ENCODE measurements around the gene KIAA0513.

The KIAA0513 gene

DNA sequence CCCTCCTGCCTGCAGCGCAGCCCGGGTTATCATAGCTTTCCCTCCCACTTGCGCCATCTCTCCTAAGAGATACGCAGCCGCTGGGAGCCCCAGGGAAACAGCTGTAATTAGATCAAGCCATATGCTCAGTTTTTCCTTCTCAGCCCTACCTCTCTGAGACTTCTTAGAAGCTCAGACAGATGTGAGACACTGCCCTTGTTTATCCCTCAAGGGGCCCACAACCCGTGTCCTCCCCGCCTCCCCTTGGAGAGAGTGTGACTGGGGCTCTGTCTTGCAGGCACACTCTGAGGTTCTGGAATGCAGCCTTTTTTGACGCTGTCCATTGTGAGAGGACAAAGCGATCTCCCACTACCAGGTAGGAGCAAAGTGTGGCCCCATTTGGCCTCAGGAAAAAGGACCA, 53.4 kb downstream of the KIAA0513 start:
- no peak overlapping the region for H3K4me3 ChIP-seq (ENCODE audit: low read length)
- no peak for TF ChIP-seq CTCF (IDR thresholded peaks at IDR 0.05; ENCODE audit: insufficient read depth, low read depth, low read length, missing control alignments)
- DNase-seq (ENCODE audit: low read depth), result no peak

DNA sequence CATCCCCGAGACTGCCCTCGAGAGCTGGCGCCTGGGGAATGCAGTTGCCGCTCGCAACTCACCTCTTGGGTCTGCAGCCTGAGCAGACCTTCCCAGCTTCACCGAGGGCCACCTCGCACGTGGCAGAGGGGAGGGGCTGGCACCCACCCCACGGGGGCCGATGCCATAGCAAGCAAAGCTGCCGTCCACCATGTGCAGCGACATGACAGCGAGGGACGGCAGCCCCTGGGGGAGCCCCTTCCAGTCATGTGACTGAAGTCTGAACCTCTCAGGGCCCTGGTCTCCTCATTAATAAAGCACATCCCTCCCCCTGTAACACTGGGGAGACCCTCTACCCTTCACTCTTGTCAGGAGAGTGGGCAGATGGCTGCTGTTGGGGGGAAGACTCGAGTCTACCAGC, 54.2 kb downstream of the KIAA0513 start:
- DNase-seq (ENCODE audit: low read depth), result no peak
- TF ChIP-seq CTCF (IDR thresholded peaks at IDR 0.05; ENCODE audit: insufficient read depth, low read depth, low read length, missing control alignments), result no peak
- H3K4me3 ChIP-seq (ENCODE audit: low read length), result no peak overlapping the region

GRCh38 chr16:85082173-85083050, 54.8 kb downstream of the KIAA0513 start:
- no peak for TF ChIP-seq CTCF (IDR thresholded peaks at IDR 0.05; ENCODE audit: insufficient read depth, low read depth, low read length, missing control alignments)
- no peak for DNase-seq (ENCODE audit: low read depth)
- no peak overlapping the region for H3K4me3 ChIP-seq (ENCODE audit: low read length)

GRCh38 chr16:85083051-85083639, 55.5 kb downstream of the KIAA0513 start:
- DNase-seq (ENCODE audit: low read depth), result no peak
- no peak for TF ChIP-seq CTCF (IDR thresholded peaks at IDR 0.05; ENCODE audit: insufficient read depth, low read depth, low read length, missing control alignments)
- H3K4me3 ChIP-seq (ENCODE audit: low read length), result no peak overlapping the region

DNA sequence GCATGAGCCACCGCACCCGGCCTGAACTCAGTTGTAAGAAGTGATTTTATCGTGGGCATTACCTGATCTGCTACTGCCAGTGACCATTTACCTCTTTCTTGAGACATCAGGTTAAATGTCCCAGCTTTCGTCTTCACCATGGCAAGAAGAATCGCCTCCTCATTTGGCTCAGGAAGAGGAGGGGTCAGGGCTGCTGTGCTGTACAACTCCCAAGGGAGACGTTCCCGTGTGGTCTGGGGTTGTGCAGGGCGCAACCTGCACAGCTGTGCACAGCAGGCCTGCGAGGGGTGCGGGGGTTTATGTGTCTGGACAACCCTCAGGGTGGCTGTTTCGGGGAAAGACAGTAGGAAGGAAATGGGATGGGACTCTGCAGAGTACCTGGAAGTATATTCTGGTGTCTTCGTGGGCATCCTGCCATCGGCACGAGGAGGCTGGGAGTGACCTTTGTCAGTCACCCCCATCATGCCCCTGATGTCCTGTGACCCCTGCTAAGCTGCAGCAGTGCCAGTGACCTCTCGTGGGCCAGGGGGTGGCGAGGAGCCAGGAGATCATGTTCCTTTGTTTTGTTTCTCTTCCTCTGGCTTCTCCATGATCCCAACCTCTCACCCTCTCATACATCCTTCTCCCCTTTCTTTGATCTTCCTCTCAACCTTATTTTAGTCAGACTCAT, 57.4 kb downstream of the KIAA0513 start:
- no peak for TF ChIP-seq CTCF (IDR thresholded peaks at IDR 0.05; ENCODE audit: insufficient read depth, low read depth, low read length, missing control alignments)
- no peak overlapping the region for H3K4me3 ChIP-seq (ENCODE audit: low read length)
- no peak for DNase-seq (ENCODE audit: low read depth)

GRCh38 chr16:85085721-85086120, 58.1 kb downstream of the KIAA0513 start:
- no peak for TF ChIP-seq CTCF (IDR thresholded peaks at IDR 0.05; ENCODE audit: insufficient read depth, low read depth, low read length, missing control alignments)
- DNase-seq (ENCODE audit: low read depth), result no peak

More at GRCh38 chr16:85085721-85086120, 58.1 kb downstream of the KIAA0513 start:
- no peak overlapping the region for H3K4me3 ChIP-seq (ENCODE audit: low read length)

Measured in epithelial cell of esophagus (primary cell).